ENCODE data around the gene OR6K2.

Gene OR6K2

DNA sequence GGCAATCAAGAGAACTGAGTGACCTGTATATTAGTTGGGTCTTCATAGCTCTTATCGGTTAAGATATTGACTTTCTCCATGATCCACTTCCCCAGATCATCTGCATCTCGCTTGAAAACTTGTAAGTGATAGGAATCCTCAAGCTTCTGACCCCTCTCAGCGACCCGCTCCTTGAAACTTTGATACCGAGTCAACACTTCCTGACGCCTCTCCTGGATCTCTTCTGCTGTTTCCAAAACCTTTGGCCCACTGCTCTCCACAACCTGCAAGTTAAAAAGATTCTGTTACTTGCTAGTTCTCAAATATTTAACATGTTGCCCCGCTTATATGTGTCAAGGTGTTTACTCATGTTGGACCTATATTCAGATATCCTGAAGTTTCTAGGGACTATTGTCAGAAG, 15.4 kb downstream of the OR6K2 start:
- no peak for DNase-seq

DNA sequence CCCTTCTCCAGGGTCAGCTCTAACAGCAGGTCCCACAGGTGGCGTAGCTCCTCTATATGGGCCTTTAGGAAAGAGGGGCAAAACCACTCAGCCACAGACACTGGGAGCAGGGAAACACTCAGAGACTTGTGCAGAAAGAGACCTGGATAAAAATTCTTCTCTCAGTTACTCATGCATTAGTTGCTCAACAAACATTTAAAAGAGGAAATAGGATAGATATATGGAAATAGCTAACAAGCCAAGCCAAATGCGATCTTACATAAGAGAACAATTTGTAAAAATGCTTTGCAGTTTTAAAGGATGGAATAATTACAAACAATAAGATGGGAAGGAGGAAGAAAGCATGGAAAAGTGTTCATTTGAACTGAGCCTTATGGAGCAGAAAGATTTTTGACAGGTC, 18.8 kb downstream of the OR6K2 start:
- DNase-seq, result no peak

DNA sequence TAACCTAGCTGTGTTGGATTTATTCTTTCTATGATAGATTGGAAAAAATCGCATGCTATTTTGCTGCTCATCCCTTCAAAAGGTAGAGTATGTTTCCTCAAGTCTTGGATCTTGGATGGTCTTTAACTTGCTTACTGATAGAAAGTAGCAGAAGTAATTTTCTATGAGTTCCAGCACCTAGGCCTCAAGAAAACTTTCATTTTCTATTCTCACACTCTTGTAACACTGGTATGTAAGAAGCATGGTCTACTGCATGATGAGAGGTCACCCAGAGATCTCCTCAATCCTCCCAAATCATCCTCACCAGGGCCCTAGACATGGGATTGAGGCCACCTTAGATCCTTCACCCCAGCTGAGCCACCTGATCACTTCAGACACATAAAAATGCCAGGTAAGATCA, 21.2 kb downstream of the OR6K2 start:
- DNase-seq, result no peak

DNA sequence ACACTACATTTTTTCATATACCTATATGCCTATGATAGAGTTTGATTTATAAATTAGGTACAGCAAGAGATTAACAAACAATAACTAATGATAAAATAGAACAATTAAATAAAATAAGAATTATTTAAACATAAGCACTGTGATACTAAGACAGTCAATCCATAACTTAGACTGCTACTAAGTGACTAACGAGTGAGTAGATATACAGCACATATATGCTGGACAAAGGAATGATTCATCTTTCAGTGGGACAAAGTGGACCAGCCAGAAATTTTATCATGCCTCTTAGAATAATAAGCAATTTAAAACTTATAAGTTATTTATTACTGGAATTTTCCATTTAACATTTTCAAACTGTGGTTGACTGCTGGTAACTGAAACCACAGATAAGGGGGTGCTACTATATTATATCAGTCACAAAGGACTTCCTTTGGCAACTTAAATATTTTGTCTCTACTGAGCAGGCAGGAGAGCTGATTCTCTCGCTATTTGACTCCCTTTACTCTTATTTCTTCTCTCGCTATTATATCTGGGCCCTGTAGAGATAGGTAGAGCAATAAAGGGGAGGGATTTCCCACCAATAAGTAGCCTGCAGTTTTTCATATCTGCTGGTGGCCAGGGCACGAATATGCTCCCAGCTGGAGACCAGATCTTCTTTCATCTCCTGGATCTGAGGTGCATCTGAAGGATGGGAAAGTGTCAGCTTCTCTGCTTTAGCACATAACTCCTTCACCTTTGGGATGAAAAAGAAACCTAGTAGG, 24.7 kb downstream of the OR6K2 start:
- DNase-seq, result no peak

DNA sequence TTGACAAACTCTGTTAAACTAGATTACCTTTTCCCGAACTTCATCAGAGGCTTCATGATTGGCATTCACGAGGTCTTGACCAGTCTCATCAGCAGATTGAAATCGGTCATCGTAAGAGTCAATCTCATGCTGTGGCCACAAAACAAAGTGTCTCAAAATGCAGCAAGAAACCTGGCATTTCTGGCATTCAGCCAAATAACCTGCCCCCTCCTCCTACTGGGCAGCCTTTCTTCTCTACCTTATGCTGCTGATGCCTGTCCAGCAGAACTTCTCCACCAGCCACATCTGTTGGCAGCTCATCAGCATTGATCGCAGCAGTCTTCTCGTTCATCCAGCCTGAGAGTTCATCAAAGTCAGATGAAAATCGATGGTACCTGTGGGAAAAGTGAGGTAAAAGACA, 26.1 kb downstream of the OR6K2 start:
- no peak for DNase-seq

DNA sequence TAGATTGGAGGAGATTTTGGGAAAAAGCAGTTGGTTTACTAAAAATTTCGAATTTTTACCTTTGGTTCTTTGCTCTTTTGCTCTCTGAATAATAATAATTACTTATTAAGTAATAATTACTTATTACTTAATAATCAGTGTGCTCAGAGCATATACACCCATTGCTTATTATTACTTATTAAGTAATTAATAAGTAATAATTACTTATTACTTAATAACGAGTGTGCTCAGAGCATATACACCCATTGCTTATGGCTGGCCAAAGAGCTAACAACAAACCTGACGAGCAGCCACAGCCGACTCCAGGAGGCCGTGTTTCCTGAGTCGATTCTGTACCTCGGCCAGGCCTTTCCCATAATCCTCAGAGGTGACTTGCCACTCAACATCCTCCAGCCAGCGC, 34.4 kb downstream of the OR6K2 start:
- DNase-seq, result no peak

DNA sequence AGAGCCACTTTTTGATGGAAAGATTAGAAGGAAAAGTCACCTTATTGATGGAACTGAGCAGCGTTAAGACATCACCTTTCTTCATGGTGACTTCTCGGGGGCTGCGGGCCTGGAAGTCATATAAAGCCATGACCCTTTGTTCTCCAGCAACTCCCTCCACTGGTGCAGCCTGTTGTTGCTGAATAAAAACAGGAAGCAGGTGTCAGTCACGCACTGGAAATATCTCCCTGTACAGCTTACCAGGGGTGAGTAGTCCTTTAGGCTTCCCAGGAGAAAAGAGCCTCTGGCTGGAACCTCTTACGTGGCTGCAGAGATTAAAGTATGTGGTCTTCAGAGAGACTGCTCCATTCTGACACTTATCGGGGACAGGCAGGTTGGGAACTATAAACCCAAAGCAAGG, 45.9 kb downstream of the OR6K2 start:
- no peak for DNase-seq

DNA sequence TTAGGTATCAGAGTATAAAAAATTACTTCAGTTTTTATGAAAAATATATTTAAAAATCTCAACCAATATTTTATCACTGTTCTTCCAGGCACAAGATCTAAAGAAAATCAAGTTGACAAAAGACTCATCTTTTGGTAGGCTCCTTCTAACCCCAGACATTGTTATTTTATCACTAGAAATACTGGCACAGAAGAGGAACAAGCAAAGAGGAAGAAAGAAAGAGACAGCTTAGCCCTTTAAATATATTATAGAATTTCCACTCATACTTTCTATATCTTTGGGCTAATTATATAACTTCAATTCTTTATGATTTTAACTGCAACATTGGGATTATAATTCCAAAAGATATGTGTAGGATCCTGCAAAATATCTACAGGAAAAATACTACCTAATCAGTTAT, 46.4 kb downstream of the OR6K2 start:
- DNase-seq, result no peak

DNA sequence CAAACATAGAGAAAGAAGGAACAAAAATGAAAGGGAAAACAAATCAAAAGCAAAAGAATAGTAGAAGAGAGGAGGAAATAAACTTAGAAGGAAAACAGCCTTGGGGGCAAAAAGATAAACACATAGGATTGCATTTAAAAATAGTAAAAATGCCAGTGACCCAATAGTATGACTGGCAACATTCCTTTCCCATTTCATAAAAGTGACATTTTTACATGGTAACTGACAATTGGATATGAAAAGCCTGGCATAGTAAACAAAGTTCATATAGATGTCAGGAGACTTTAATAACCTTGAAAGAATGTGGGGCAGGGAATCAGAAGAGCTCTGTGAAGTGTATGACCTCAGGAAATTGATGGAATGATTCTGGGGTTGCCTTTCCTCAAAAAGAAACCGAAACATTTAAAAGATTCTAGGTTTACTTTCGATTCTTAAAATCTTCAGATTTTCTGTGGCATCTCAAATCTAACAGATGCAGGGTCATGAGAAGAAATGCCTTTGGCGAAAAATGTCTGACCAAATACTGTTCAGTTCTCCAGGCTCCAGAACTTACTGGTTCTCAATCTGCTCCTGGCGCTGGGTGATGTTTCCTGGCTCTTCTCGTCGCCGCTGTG, 47.6 kb downstream of the OR6K2 start:
- DNase-seq, result no peak

Measured in stimulated activated CD4-positive, alpha-beta T cell treated with anti-CD3 and anti-CD28 coated beads, Interleukin-4, amount 100 ng/mL, for 24 hours (primary cell).